Measurements from ENCODE around the gene STAB1. TPM values are rescaled to one million over a fixed set of nuclear protein-coding genes. Genes with fewer than 3 reads are reported as not detected.

Gene STAB1
- total and polyA plus RNA-seq, 2 of the 13 experiments (the other 11 are each of a cell fraction or from before 2014, with no cell fraction given): 0.09 to 0.34 TPM

GRCh38 chr3:52490035-52490938, 4.9 kb upstream of the STAB1 start:
- Histone ChIP-seq H3K4me2 (ENCODE audit: low read depth, low read length) (no peak overlapping the region), H3K4me1 (ENCODE audit: insufficient read depth, low read length) (peaks cover 4% of the 10 kb centered on the region; the same call in 1 of the 2 replicates), H3K27ac (ENCODE audit: extremely low read length, insufficient read depth, low read length) (no peak overlapping the region), H4K20me1 (ENCODE audit: insufficient read depth, low read length) (no peaks in the 10 kb centered on the region; the same call in 1 of the 2 replicates), H2AFZ (ENCODE audit: low read length) (no peak overlapping the region), H3K27me3 (ENCODE audit: control insufficient read depth in 1 of 2, insufficient read depth in 2 of 2, low read length in 2 of 2) (no peaks in the 10 kb centered on the region), H3K9me3 (ENCODE audit: low read length) (no peaks in the 10 kb centered on the region), H3K9ac (ENCODE audit: insufficient read depth, low read depth, low read length) (no peak overlapping the region), H3K79me2 (ENCODE audit: insufficient read depth, low read length) (no peaks in the 10 kb centered on the region), H3K36me3 (replicated peaks in 1 of 2; ENCODE audit: control insufficient read depth in 1 of 2, insufficient read depth in 2 of 2, low read length in 2 of 2) (peaks cover 18 to 38% of the 10 kb centered on the region in 2 experiments), H3K4me3 (replicated peaks in 1 of 3; ENCODE audit: insufficient read depth in 1 of 3, low read depth in 2 of 3, low read length in 3 of 3) (no peak overlapping the region)
- ChIA-PET POLR2A (no interaction called here), CTCF (ENCODE audit: low intra/inter-chr PET ratio, low total read pairs) (no interaction called here)
- in situ Hi-C loops (cut with HindIII; ENCODE audit: extremely low pct_ligation_motif_present, low pct_unique_long_range_greater_than_20kb): no loop called here
- 90% methylated on average over 11 of the region's 22 CpGs for WGBS (ENCODE audit: low lambda C conversion rate)
- DNase-seq (ENCODE audit: low spot score) (no peak), ATAC-seq (no peak), FAIRE-seq (no peak)
- no TSS peak for BruUV-seq (replicated peaks)
- intact Hi-C loops (cut with micrococcal nuclease; ENCODE audit: unreplicated experiment): no loop called here
- TF ChIP-seq PLSCR1 (CRISPR knock-in tag; IDR thresholded peaks at IDR 0.05; ENCODE audit: borderline replicate concordance) (no peak), ZUFSP (CRISPR knock-in tag; IDR thresholded peaks at IDR 0.05; ENCODE audit: borderline replicate concordance) (no peak), PAWR (CRISPR knock-in tag; IDR thresholded peaks at IDR 0.05; ENCODE audit: borderline replicate concordance) (no peak), RARA (CRISPR knock-in tag; IDR thresholded peaks at IDR 0.05) (no peak), ZNF749 (CRISPR knock-in tag; IDR thresholded peaks at IDR 0.05; ENCODE audit: borderline replicate concordance) (no peak), STAT5B (CRISPR knock-in tag; IDR thresholded peaks at IDR 0.05) (no peak), ZBTB3 (CRISPR knock-in tag; IDR thresholded peaks at IDR 0.05; ENCODE audit: borderline replicate concordance, low read depth) (no peak), RXRA (CRISPR knock-in tag; IDR thresholded peaks at IDR 0.05) (no peak), ZNF431 (CRISPR knock-in tag; IDR thresholded peaks at IDR 0.05; ENCODE audit: borderline replicate concordance, low read depth) (no peak), RXRB (CRISPR knock-in tag; IDR thresholded peaks at IDR 0.05; ENCODE audit: borderline replicate concordance) (no peak), ERF (CRISPR knock-in tag; IDR thresholded peaks at IDR 0.05) (no peak), RFXANK (CRISPR knock-in tag; IDR thresholded peaks at IDR 0.05) (no peak), ZNF512 (CRISPR knock-in tag; IDR thresholded peaks at IDR 0.05) (no peak), ZNF792 (CRISPR knock-in tag; IDR thresholded peaks at IDR 0.05) (no peak), SP2 (CRISPR knock-in tag; IDR thresholded peaks at IDR 0.05) (no peak), ELF4 (CRISPR knock-in tag; IDR thresholded peaks at IDR 0.05; ENCODE audit: borderline replicate concordance) (no peak)

Data from HepG2 (cell line).